Lung microvascular endothelial cell (primary cell): Measurements from ENCODE around the gene NUP205. TPM values are rescaled to one million over a fixed set of nuclear protein-coding genes. Genes with fewer than 3 reads are reported as not detected.
A peak's percentile ranks its signal among the peaks of the same experiment; 100 is the strongest.
"Not testable (repeated sequence)": the region's sequence is repeated elsewhere in the genome, so short reads cannot be mapped to it uniquely, and the experiment has no call there.

Experiments used
- DNase-seq, 2 donors: peaks; one replicate each; pipeline versions ENCODE4 v3.0.0 to v3.0.0-alpha.2; 2010; ENCODE audit warnings: low read depth in 2 of 2
- total RNA-seq: library from RNA; depleted of rRNA; stranded (reverse); fragments of >200 nt; gene quantifications from 2 replicates; pipeline ENCODE4 v1.2.1, GENCODE V29; 2014

Gene NUP205
- total RNA-seq, 1 donor from 2014 or later, result 27.8 TPM

DNA sequence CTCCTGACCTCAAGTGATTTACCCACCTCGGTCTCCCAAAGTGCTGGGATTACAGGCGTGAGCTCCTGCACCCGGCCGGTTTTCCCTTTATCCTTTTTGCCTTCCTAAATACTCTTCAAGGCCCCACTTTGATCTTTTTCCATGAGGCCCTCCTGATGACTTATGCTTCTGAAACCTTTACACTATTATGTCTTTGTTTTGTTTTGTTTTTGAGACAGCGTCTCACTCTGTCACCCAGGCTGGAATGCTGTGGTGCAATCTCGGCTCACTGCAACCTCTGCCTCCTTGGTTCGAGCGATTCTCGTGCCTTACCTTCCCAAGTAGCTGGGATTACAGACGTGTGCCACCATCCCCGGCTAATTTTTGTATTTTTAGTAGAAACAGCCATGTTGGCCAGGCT, 108.4 kb downstream of the NUP205 start:
- no peak for DNase-seq

DNA sequence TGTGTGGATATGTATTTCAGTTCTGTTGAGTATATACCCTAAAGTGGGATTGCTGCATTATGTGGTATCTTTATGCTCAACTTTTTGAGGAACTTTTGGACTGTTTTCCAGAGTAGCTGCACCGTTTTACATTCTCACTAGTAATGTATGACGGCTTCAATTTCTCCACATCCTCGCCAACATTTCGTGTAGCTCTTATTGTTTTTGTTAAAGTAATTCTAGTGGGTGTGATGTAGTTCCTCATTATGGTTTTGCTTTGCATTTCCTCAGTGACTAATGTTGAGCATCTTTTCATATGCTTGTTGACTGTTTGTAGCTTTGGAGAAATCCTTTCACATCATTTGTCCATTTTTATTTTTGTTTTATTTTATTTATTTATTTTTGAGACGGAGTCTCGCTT, 109.1 kb downstream of the NUP205 start:
- DNase-seq, result peak in 1 of 2 donors; percentile 19

DNA sequence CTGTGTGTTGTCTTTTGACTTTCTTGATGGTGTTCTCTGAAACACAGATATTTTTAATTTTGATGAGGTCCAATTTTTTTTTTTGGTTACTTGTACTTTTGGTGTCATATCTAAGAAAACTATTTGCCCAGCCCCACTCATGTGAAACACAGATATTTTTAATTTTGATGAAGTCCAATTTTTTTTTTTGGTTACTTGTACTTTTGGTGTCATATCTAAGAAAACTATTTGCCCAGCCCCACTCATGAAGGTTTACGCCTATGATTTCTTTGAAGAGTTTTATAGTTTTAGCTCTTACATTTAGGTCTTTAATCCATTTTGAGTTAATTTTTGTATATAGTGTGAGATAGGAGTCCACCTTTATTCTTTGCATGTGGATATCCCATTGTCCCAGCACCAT, 109.9 kb downstream of the NUP205 start:
- DNase-seq, result not testable (repeated sequence)

DNA sequence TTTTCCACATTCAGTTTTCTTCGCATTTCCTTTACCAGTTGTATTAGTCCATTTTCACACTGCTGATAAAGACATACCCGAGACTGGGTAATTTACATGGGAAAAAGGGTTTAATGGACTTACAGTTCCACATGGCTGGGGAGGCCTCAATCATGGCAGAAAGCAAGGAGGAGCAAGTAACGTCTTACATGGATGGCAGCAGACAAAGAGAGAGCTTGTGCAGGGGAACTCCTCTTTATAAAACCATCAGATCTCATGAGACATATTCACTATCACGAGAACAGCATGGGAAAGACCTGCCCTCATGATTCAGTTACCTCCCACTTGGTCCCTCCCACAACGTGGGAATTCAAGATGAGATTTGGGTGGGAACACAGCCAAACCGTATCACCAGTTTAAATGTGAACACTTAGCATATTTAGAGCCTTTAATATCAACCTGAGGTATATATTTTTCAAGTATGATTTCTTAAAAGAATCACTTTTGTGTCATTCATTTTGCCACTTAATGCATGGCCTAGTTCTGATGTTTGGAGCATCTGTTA, 111.2 kb downstream of the NUP205 start:
- DNase-seq, result not testable (repeated sequence)

DNA sequence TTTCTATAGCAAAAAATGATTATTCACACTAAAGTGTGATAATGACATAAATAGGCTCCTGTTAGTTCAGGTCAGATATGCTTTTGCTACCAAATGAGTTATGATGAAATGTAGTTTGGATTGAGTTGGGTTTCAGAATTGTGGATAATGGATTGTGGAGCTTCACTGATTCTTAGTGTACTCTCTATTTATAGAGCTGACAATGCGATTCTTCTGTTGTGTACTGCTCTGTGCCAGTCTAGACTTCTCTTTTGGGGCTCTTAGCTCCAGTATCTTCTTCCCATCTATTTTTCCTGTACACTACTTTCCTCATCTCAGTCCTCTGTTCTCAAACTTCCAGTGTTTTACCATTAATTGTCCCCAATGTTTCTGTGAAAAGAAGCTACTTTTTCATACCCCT, 112.1 kb downstream of the NUP205 start:
- no peak for DNase-seq

DNA sequence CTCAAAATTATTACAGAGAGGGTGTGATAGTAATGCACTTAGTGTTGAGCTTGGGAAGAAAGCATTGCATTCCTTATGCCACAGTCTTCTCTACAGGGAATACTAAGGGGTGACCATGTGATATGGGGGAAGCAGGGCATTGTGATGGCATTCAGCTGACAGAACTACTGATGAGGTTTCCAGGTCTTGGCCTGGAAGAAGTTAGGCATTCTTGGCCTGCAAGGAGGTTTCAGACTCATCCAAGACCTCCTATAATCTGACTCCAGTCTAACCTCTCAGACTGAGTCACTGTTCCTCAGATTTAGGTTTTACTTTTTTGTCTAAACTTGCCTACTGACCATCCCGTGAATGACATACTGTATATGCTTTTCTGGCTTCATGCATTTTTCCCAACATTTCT, 112.5 kb downstream of the NUP205 start:
- DNase-seq, result peak in 1 of 2 donors; percentile 67

DNA sequence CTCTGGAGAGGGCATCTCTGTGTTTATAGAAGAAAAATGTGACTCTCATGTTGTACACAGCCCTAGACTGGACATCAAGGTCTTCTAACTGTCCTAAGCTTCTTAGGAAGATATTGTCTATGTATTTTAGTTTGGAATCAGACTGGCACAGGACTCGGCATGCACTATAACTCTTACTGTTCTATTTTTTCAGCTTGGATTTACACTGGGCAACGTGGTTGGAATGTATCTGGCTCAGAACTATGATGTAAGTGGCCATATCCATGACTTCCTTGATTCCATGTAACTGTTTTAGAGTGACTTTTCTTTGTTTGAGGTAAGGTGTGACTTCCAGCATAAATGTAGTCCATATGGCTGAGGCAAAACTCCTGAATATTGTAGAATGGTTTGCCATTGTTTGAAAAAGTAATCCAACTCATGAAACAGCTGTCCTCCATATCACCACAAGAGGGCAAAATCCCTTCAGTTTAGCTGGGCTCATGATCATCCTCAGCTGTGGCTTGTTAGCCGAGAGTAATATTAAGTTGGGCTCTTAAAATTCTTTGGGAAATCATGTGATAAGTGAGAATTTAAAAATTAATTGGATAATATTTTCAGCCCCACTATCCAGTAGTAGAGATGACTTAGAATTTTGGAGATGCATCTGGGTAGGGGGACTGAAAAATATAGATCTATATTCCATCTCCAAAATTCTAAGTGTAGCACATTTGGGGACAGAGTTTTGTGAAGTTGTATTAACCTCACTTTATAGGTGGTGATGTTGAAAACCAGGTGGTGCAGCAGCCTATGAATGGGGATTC, 115.0 kb downstream of the NUP205 start:
- DNase-seq, result peak; percentile 84 to 89

DNA sequence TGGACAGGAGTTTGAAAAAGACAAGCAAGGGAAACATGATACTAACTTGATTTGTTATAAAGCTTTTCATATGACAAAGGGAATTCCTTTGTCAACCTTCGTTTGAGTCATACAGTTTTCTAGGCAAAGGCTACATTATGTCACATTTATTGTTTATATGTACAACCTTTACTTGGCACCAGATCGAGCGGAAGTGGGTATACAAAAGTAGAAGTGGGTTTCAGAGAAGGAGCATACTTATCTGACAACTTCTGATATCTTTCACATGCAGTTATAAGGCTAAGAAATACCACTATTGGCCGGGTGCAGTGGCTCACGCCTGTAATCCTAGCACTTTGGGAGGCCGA, 115.6 kb downstream of the NUP205 start:
- peak; percentile 29 to 80 for DNase-seq

DNA sequence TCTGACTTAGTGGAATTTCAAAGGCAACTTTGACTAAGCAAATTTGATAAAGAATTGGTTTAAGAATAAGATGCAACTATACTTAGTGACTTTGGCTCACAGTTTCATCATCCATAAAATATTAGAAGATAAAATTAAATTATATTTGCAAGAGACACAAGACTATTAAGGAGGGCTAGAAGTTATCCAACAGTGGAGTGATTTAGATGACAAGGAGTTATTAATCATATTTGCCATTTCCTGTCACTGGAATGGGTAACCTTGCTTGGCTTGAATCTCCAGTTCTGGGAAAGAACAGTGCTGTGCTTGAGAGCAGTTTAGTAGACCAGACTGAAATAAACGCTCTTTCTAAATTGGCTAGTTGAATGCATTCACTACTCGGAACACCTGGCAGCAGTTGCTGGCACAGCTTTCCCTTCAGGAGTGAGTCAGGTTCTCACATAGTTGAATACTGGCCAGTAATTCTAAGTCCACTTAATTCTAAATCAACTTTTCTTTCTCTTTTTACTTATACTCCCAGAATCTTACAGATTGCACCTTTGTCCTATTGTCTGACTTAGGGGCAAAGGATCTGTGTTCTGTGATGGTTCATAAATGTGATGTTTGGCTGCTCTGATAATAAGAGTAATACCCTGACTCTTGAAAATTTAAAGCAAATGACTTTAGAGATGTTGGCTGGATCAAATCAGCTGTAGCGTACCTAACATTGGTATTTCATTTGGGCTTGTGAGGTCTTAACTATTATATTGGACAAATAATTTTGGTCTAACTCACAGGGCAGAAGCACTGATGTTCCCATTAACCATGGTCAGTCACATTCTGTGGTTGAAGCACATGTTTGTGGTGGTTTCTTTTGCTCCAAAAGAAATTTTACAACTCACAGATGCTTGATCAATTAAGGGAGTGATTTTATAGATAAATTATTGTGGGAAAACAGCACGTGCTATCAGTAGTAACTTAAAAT, 121.2 kb downstream of the NUP205 start:
- DNase-seq, result peak; percentile 42 to 81

DNA sequence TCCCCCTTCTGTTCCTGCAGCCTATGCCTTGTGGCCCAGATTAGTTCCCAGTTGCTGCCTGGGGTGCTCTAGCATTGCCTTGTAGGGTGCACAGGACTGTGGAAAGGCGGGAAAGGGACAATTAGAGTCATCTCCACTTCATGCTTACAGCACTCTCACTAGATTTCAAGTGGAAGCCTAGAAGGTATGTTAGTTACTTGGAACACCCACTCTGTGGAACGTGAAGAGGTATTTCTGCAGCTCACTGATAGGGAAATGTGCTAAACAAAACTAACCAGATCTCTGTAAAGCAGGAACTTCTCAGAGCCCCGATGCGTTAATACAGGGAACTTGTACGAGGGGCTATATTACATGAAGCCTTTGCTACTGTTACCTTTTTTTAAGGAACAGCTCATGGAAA, 124.0 kb downstream of the NUP205 start:
- no peak for DNase-seq

DNA sequence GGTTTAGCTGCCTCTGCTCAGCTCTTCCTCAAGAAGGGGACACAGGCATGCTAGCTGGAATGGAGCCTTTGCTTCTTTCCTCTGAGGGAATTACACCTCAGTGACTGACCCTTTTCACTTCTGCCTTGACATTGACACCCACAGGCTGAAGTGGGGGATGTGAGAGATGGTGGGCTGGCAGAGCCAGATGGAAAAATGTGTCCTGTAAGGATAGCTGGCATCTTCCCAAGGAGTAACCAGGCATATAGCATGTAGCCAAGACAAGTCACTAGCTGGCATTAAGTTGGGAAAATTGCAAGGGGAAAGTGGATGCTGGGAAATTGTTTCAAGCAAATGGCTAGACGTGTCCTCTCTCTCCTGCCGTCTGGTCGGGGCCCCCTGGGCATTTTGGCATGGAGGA, 124.5 kb downstream of the NUP205 start:
- DNase-seq, result no peak

DNA sequence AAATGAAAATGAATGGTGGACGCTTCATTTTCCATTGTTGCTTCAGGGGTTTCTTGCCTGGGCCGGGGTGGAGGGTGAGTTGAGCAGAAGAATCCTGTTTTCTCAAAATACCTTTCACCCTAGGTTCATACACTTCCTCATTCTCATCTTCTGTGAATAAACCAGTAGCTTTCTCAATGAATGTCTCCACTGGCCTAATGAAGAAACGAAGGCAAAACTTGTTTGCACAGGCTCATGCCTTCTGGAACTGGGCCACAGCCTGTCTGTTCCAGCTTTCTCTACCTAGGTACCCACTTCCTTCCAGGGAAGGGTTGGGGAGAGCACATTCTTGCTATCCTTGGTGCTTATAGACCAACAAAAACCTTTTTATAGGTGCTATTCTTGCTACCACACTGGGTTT, 125.9 kb downstream of the NUP205 start:
- no peak for DNase-seq

DNA sequence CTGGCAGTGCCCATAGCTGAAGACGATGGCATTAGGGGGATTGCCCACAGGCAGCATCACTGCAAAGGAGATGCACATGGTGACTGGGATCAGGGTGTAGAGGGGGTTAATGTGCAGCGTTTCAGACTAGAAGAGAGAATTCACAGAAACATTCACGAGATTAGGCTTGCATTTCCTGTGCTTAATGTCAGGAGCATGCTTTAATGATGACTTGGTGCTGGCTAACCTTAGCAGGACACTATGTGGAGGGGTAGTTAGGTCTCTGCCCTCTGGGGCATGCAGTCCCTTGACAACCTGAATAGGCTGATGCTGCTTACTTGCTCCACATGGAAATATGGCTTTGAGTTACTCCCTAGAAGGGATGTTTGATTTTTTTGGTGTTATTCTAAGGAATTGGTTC, 126.4 kb downstream of the NUP205 start:
- peak in 1 of 2 donors; percentile 46 for DNase-seq

DNA sequence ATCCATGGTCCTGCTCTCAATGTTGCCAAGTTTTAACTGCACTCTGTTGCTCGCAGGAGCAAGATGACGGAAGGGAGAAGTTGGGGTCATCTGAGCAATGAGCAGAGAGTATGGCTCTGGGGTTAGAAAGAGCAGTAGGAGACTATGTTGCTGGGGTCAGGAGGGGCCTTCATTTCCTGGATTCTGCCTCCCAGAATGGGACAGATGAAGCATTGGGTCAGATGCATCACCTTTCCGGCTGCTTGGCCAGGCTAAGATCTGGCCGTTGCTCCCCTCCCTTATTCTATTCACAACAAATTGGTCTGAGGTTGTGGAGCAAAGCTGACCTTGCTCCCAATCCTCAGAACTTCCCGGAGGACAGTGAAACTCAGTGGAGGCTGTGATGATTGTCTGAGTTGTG, 127.0 kb downstream of the NUP205 start:
- peak in 1 of 2 donors; percentile 70 for DNase-seq

DNA sequence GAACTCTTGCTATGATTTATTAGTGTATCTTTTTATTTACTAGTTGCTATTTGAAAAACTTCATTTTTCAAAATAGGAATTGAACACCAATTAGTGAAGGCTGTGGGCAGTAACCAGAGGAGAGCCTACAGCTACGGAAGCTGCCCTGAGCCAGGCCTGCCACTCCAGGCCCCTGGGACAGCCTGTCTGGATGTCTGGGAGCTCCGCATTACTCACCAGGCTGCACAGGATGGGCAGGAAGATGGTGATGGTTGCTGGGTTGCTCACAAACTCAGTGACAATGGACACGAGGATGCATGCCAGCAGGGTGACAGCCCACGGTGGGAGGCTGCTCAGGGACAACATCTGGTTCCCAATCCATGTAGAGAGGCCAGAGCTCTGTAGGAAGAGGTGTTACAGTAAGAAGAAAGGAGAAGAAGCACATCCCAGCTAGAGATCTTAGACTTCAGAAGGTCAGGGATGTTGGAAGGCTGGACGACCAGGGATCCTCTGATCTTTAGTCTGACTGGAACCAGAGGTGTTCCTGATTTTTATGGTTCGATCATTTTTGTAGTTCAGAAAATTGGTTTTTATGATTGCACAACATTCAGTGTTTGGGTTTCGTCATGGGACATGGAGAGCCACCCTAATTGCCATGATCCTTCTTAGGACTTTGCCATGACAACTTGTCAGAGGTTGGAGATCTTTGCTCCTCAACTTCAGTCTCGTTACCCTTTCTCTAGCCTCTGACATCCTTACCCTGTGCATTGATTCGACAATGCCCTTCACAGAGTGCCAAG, 127.8 kb downstream of the NUP205 start:
- peak; percentile 56 to 90 for DNase-seq

DNA sequence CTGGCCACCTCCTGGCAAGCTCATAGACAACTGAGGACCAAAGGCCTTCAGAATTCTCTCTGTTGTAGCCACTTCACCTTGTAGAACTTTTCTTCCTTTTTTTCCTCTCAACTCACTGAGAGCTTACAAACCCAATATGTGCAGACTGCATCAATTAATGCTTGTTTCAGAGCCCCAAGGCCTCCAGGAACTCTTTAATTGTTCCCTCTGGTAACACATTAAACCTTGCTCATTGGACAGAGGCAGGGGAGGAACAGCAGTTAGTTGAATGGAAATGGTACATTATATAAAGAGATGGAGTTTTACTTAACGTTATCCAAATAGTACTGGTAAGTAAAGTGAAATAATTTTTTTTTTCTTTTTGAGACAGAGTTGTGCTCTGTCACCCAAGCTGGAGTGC, 129.7 kb downstream of the NUP205 start:
- no peak for DNase-seq

DNA sequence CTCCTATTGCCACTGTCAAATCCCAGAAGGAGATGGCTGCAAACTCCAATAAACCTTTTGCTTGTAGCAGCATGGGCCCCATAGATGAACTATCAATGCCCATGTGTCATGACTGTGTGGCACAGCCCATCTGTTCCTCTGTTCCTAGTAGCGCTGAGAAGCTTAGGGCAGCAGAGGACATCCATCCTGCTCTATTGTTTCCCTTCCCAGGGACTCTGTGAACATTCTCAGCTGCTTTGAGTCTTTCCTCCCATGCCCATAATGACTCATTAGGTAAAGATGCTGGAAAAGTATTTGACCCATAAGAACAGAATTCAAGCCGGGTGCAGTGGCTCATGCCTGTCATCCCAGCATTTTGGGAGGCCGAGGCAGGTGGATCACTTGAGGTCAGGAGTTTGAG, 132.8 kb downstream of the NUP205 start:
- peak in 1 of 2 donors; percentile 86 for DNase-seq

DNA sequence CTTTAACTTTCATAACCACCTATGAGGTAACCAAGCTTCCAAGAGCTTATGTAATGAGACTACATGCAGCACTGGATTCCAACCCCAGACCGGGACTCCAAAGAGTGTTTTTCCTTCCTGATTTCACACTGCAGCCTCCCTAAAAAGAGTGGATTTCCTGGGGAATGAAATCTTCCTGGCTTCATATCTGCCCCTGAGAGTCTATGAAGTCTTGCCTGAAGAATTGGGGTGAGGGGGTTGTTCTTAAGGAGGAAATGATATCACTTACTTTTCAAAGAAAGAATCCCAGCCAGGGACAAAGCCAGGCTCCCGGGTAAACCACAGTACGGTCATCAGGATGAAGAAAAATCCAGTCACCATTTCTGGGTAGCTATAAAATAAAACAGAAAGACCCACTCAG, 134.3 kb downstream of the NUP205 start:
- peak in 1 of 2 donors; percentile 89 for DNase-seq

DNA sequence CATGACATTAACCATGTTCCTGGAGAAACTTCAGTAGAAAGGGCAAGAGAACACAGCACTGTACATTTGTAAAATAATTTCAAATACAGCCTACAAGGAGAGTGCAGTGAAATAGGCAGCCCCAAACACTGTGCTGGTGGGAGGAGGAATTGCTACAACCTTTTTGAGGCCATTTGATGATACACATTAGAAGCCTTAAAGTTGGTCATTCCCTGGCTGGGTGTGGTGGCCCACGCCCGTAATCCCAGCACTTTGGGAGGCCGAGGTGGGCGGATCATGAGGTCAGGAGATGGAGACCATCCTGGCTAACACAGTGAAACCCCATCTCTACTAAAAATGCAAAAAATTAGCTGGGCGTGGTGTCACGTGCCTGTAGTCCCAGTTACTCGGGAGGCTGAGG, 134.9 kb downstream of the NUP205 start:
- not testable (repeated sequence) for DNase-seq

DNA sequence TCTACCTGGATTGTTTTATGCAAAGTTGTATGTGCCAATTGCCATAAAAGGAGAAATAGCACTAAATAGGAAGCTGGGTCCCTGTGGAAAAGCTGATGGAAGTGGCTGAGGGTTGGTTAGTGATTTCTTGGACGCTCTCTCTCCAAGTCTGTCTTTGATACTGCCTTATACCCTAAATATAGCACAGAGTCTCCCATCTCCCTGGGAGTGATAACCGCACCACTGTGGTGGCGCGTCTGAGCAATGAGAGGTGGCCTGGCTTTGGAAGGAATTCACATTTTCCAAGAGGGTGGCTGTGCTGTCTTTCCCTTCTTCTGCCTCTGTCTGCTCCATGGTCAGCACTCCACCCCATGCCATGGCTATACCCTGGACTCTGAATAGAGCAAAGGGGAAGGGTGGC, 135.8 kb downstream of the NUP205 start:
- DNase-seq, result no peak

DNA sequence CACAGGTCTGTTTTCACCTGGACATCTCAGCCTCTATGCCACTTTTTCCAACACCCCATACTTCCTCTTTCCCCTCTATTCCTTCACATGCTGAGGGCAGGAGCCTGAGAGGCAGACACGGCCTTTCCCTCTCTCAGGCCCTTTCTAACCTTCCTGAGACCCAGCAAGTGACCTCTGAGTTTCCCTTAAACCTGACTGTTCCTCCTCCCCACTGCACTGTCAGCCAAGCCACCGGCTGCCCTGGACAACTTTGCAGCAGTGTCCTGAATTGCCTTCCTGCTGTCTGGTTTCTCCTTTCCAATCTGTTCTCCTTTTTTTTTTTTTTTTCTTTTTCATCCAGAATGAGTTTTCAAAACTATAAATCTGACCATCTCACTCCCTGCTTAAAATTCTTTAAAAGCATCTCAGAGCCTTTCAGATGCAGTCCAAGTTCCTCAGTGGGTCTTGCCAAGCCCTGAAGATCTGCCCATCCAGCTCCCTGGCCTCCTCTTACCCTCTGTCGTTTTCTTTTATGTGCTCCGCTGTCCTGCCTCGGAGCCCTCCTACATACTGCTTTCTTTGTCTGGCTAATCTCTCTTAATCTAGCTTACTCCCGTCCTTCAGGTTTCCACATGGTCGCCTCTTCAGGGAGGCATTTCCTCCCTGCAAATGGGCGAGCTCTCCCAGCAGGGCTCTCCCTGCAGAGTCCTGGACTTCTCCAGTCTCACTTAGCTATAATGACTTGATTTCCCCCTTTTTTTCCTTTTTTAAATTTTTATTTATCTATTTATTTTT, 139.7 kb downstream of the NUP205 start:
- DNase-seq, result no peak
